HG03378 (cell line): ENCODE results near the gene KCNH1.

Experiments
- ATAC-seq: cut with Tn5 transposase; IDR thresholded peaks from one replicate; pipeline ENCODE4 v1.9.1; 2021; ENCODE audit warnings: mild to moderate bottlenecking, moderate library complexity; ENCODE audit not compliant: unreplicated experiment

The KCNH1 gene

GRCh38 chr1:211133836-211134669 lies at the start of gene KCNH1:
Gene KCNH1, minus strand, starts transcription at chr1:211134148. Its CDS starts 203 bp downstream, at chr1:211133945.
- peak; percentile 87 for ATAC-seq

- no peak for ATAC-seq
Measured at GRCh38 chr1:211182746-211183145, 48.8 kb upstream of the KCNH1 start.

GRCh38 chr1:211174375-211174774 lies 40.4 kb upstream of the KCNH1 start:
- no peak for ATAC-seq

GRCh38 chr1:211172657-211173056 lies 38.7 kb upstream of the KCNH1 start:
- no peak for ATAC-seq

- no peak for ATAC-seq
Measured at GRCh38 chr1:211169353-211169752, 35.4 kb upstream of the KCNH1 start.

- no peak for ATAC-seq
Measured at GRCh38 chr1:211158866-211159265, 24.9 kb upstream of the KCNH1 start.

GRCh38 chr1:211155040-211155439 lies 21.1 kb upstream of the KCNH1 start:
- no peak for ATAC-seq

GRCh38 chr1:211153932-211154331 lies 20.0 kb upstream of the KCNH1 start:
- no peak for ATAC-seq

- ATAC-seq: no peak
Measured at GRCh38 chr1:211148366-211148765, 14.4 kb upstream of the KCNH1 start.

- ATAC-seq: no peak
Measured at GRCh38 chr1:211145944-211146343, 12.0 kb upstream of the KCNH1 start.

- no peak for ATAC-seq
Measured at GRCh38 chr1:211135342-211135950, 1.5 kb upstream of the KCNH1 start.

GRCh38 chr1:211133393-211133835 lies 534 bp downstream of the KCNH1 start:
- ATAC-seq: no peak

GRCh38 chr1:211132721-211133392 lies 1.1 kb downstream of the KCNH1 start:
- no peak for ATAC-seq

GRCh38 chr1:211129776-211130175 lies 4.2 kb downstream of the KCNH1 start:
- ATAC-seq: no peak

GRCh38 chr1:211127166-211127565 lies 6.8 kb downstream of the KCNH1 start:
- no peak for ATAC-seq

- no peak for ATAC-seq
Measured at GRCh38 chr1:211126622-211127021, 7.3 kb downstream of the KCNH1 start.

- ATAC-seq: no peak
Measured at GRCh38 chr1:211118407-211119102, 15.4 kb downstream of the KCNH1 start.

GRCh38 chr1:211114446-211114845 lies 19.5 kb downstream of the KCNH1 start:
- ATAC-seq: no peak

- no peak for ATAC-seq
Measured at GRCh38 chr1:211113566-211113965, 20.4 kb downstream of the KCNH1 start.

GRCh38 chr1:211111351-211111750 lies 22.6 kb downstream of the KCNH1 start:
- ATAC-seq: no peak

GRCh38 chr1:211101481-211101880 lies 32.5 kb downstream of the KCNH1 start:
- ATAC-seq: no peak
